Measurements from ENCODE around the gene CDKAL1. TPM values are rescaled to one million over a fixed set of nuclear protein-coding genes. Genes with fewer than 3 reads are reported as not detected.

The CDKAL1 gene
- total and polyA plus RNA-seq, 2 of the 8 experiments (the other 6 are each of a cell fraction or from before 2014, with no cell fraction given): 8.4 to 24.6 TPM

DNA sequence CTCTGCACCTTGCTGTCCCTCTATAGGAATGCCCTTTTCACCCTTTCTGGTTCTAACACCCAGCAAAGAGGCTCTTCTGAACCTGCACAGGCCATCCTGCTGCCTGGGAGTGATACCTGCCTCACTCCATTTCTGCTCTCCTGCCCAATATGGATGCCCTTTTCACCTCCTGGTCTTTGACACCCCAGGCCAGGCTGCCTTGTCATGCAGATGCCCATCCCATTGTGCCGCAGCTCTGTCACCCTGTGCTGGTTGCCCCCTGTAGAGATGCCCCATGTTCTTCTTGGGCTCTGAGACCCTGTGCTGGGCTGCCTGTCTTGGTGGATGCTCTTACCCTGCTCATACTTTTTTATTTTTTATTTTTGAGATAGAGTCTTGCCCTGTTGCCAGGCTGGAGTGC is 95.3 kb downstream of the CDKAL1 start:
- Histone ChIP-seq H2BK120ac (replicated peaks; ENCODE audit: low read depth, low read length) (no peak overlapping the region), H3K56ac (replicated peaks; ENCODE audit: insufficient read length, low read depth, low read length) (no peak overlapping the region), H3K9me3 (ENCODE audit: insufficient read depth in 2 of 2, low read depth in 1 of 2, low read length in 1 of 2) (no peaks in the 10 kb centered on the region), H4K5ac (ENCODE audit: insufficient read length, low read depth, low read length) (no peak overlapping the region), H3K4me2 (ENCODE audit: insufficient read depth in 1 of 2, low read depth in 2 of 2, low read length in 2 of 2) (peak overlapping the region in 1 of 2 experiments; percentile 30; a peak in 3 of 4 replicates), H2AFZ (ENCODE audit: low read length) (no peak overlapping the region), H4K20me1 (replicated peaks in 1 of 2; ENCODE audit: control insufficient read depth in 1 of 2, insufficient read depth in 2 of 2, low read length in 2 of 2) (no peaks in the 10 kb centered on the region), H4K91ac (replicated peaks; ENCODE audit: insufficient read length, low read length) (peak overlapping the region; percentile 12), H2BK12ac (ENCODE audit: low read depth, low read length) (peak overlapping the region; percentile 20; the same call in 1 of the 2 replicates), H2BK5ac (ENCODE audit: low read depth, low read length) (peak overlapping the region; percentile 62; the same call in 1 of the 2 replicates), H3K4me3 (ENCODE audit: extremely low read depth in 1 of 4, insufficient read depth in 2 of 4, low read depth in 3 of 4, low read length in 4 of 4) (no peak overlapping the region), H2AK5ac (ENCODE audit: low read depth, low read length) (no peak overlapping the region), H3K27me3 (replicated peaks in 1 of 4; ENCODE audit: control insufficient read depth in 3 of 4, extremely low read depth in 1 of 4, insufficient read depth in 3 of 4, low read length in 3 of 4) (no peaks in the 10 kb centered on the region), H3K23me2 (ENCODE audit: low read depth, low read length) (no peaks in the 10 kb centered on the region), H3K14ac (ENCODE audit: insufficient read length) (no peak overlapping the region), H3K79me1 (ENCODE audit: low read depth, low read length) (no peaks in the 10 kb centered on the region; the same call in 1 of the 2 replicates), H3K9ac (replicated peaks in 1 of 4; ENCODE audit: extremely low read depth in 1 of 4, low read depth in 3 of 4, low read length in 3 of 4) (no peak overlapping the region), H3K36me3 (ENCODE audit: control insufficient read depth in 2 of 4, insufficient read depth in 4 of 4, low read length in 3 of 4) (no peaks in the 10 kb centered on the region), H3K4ac (replicated peaks; ENCODE audit: insufficient read length, low read depth, low read length) (no peak overlapping the region), H3K27ac (ENCODE audit: low read depth, low read length) (no peak overlapping the region), H3K79me2 (ENCODE audit: control insufficient read depth in 1 of 2, insufficient read depth in 2 of 2, low read length in 2 of 2) (peaks cover 0 to 5% of the 10 kb centered on the region in 2 experiments; a peak in 3 of 4 replicates), H2BK15ac (ENCODE audit: low read length) (no peak overlapping the region; the same call in 1 of the 2 replicates), H3K18ac (ENCODE audit: extremely low read depth, low read length) (no peak overlapping the region; the same call in 1 of the 2 replicates), H4K8ac (ENCODE audit: extremely low read depth, insufficient read depth, low read length) (no peak overlapping the region), H2BK20ac (ENCODE audit: low read length) (no peak overlapping the region; the same call in 1 of the 2 replicates), H3K23ac (ENCODE audit: insufficient read length) (no peak overlapping the region), H3K4me1 (replicated peaks in 1 of 4; ENCODE audit: control insufficient read depth in 3 of 4, insufficient read depth in 4 of 4, low read length in 3 of 4) (peaks cover 3 to 21% (median 13%) of the 10 kb centered on the region in 4 experiments; a peak in 6 of 7 replicates)
- 91% methylated on average over 1 of the region's 1 CpG; no CpG with 5 or more reads in 1 of the 2 experiments for WGBS, 2 experiments (ENCODE audit: extremely low coverage in 1 of 2, insufficient coverage in 1 of 2, insufficient read length in 1 of 2, insufficient replicate concordance in 2 of 2, low coverage in 1 of 2, low lambda C conversion rate in 2 of 2, missing lambda C conversion rate in 1 of 2)
- CTCF ChIA-PET (ENCODE audit: partially characterized antibody): no interaction called here
- no peak for DNase-seq (ENCODE audit: low read depth in 1 of 2, low spot score in 2 of 2)
- POLR2A ChIA-PET (ENCODE audit: partially characterized antibody): interaction anchor here (1.2 kb wide), 1 partner anchor 28 kb away, joined by 3 read pairs; no protein-coding TSS in a partner anchor
- TF ChIP-seq ASH2L (IDR thresholded peaks at IDR 0.05; ENCODE audit: low read length): no peak
- TF ChIP-seq TAF1 (IDR thresholded peaks at IDR 0.05; ENCODE audit: low read depth, low read length): no peak
- no peak for TF ChIP-seq POU5F1 (IDR thresholded peaks at IDR 0.05; ENCODE audit: low read depth, low read length)
- TF ChIP-seq, protein P1, sequence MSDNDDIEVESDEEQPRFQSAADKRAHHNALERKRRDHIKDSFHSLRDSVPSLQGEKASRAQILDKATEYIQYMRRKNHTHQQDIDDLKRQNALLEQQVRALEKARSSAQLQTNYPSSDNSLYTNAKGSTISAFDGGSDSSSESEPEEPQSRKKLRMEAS (IDR thresholded peaks at IDR 0.05): 0 out of 2 replicates have a peak, but pooled peaks have one; percentile 10
- TF ChIP-seq HDAC2 (IDR thresholded peaks at IDR 0.05; ENCODE audit: borderline replicate concordance in 1 of 2, low read depth in 2 of 2, low read length in 2 of 2): no peak
- no peak for TF ChIP-seq EZH2 (IDR thresholded peaks at IDR 0.05; ENCODE audit: low read depth, low read length, severe bottlenecking)
- TF ChIP-seq YY1 (IDR thresholded peaks at IDR 0.05; ENCODE audit: low read depth, low read length): 0 out of 2 replicates have a peak, but pooled peaks have one; percentile 24
- no peak for TF ChIP-seq EGR1 (IDR thresholded peaks at IDR 0.05; ENCODE audit: borderline replicate concordance, low read depth, low read length)
- no peak for FAIRE-seq

All from H1 (cell line).